ENCODE data around the gene EGLN2.

The EGLN2 gene

DNA sequence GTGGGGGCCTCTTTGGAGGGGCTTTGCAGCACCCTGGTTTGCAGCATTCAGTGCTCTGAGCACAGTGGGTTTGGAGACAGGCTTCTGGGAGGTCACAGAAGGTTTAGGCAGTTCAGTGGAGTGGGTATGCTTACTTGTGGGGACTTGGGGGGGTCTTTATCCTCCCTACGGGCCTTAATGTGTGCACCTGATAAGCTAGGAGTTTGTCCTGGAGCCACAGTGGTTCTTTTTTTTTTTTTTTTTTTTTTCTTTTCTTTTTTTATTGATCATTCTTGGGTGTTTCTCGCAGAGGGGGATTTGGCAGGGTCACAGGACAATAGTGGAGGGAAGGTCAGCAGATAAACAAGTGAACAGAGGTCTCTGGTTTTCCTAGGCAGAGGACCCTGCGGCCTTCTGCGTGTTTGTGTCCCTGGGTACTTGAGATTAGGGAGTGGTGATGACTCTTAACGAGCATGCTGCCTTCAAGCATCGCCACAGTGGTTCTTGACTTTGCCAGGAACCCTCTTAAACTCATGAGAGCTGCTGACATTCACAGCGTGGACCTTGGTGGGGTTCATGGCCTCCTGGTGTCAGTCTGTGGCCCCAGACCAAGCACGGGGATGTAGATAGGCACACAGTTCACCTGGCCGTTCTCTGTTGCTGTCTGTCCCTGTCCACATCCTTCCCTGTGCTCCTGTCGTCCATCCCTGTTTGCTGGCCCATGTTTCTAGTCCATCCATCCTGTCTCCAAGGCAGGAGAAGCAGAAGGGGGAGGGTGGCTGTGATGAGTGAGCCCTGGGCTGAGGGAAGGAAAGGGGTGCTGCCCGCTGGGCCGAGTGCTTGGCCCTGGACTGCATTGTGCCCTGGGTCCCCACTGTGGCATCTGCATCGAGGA is 2.7 kb downstream of the EGLN2 start:
- Histone ChIP-seq H3K4me1 (ENCODE audit: insufficient read depth, poor library complexity, severe bottlenecking) (peaks cover 31% of the 10 kb centered on the region), H3K27me3 (ENCODE audit: insufficient read depth, poor library complexity, severe bottlenecking) (no peaks in the 10 kb centered on the region), H3K4me3 (ENCODE audit: severe bottlenecking) (no peak overlapping the region), H3K36me3 (ENCODE audit: low read depth) (peaks cover 56% of the 10 kb centered on the region), H3K27ac (ENCODE audit: poor library complexity, severe bottlenecking) (peak overlapping the region; percentile 18), H3K9me3 (ENCODE audit: severe bottlenecking) (no peaks in the 10 kb centered on the region)
- DNase-seq (ENCODE audit: low spot score) (no peak), ATAC-seq (ENCODE audit: low read depth) (no peak)
- TF ChIP-seq, protein P1, sequence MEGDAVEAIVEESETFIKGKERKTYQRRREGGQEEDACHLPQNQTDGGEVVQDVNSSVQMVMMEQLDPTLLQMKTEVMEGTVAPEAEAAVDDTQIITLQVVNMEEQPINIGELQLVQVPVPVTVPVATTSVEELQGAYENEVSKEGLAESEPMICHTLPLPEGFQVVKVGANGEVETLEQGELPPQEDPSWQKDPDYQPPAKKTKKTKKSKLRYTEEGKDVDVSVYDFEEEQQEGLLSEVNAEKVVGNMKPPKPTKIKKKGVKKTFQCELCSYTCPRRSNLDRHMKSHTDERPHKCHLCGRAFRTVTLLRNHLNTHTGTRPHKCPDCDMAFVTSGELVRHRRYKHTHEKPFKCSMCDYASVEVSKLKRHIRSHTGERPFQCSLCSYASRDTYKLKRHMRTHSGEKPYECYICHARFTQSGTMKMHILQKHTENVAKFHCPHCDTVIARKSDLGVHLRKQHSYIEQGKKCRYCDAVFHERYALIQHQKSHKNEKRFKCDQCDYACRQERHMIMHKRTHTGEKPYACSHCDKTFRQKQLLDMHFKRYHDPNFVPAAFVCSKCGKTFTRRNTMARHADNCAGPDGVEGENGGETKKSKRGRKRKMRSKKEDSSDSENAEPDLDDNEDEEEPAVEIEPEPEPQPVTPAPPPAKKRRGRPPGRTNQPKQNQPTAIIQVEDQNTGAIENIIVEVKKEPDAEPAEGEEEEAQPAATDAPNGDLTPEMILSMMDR (IDR thresholded peaks at IDR 0.05; ENCODE audit: poor library complexity, severe bottlenecking): no peak

DNA sequence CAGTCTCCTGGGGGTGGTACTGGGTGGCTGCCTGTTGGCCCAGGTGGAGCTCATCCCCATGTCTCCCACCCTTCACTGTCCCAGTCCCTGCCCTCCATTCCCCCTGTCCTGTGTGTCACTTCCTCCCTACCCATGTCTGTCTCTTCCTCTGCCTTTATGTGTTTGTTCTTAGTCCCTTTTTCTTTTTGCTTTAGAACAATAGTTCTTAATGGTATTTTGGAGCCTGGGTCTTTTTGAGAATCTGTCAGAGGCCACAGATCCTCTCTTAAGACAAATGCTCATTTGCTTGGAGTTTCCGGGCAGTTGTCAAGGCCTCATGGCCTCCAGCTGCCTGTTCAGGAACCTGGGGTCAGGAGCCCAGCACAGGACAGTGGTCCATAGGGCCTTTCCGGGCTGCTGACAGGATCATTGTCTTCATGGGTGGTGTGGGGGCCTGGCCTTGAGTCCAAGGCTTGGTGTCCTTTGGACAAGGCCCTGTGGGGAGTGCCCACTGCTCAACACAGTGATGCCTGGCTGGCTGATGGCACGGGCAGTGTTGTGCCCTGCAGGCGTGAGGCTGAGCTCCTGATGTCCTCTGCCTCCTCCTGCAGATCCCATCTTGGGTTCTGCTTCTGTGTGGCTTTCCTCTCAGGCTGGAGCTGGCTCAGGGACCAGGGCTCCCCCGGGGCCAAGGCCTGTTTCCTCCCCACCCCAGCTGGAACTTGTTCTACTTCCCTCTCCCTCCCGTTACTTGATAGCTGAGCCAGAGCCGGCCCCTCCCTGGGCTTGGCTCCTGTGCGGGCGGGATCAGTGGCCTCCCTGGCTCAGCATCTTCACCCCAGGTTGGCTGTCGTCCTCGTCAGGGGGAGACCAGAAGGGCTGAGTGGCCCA is 3.5 kb downstream of the EGLN2 start:
- Histone ChIP-seq H3K4me1 (ENCODE audit: insufficient read depth, poor library complexity, severe bottlenecking) (peaks cover 31% of the 10 kb centered on the region), H3K27ac (ENCODE audit: poor library complexity, severe bottlenecking) (peak overlapping the region; percentile 18), H3K9me3 (ENCODE audit: severe bottlenecking) (no peaks in the 10 kb centered on the region), H3K27me3 (ENCODE audit: insufficient read depth, poor library complexity, severe bottlenecking) (no peaks in the 10 kb centered on the region), H3K36me3 (ENCODE audit: low read depth) (peaks cover 62% of the 10 kb centered on the region), H3K4me3 (ENCODE audit: severe bottlenecking) (no peak overlapping the region)
- DNase-seq (ENCODE audit: low spot score) (no peak), ATAC-seq (ENCODE audit: low read depth) (no peak)
- TF ChIP-seq, protein P1 (IDR thresholded peaks at IDR 0.05; ENCODE audit: poor library complexity, severe bottlenecking): no peak

DNA sequence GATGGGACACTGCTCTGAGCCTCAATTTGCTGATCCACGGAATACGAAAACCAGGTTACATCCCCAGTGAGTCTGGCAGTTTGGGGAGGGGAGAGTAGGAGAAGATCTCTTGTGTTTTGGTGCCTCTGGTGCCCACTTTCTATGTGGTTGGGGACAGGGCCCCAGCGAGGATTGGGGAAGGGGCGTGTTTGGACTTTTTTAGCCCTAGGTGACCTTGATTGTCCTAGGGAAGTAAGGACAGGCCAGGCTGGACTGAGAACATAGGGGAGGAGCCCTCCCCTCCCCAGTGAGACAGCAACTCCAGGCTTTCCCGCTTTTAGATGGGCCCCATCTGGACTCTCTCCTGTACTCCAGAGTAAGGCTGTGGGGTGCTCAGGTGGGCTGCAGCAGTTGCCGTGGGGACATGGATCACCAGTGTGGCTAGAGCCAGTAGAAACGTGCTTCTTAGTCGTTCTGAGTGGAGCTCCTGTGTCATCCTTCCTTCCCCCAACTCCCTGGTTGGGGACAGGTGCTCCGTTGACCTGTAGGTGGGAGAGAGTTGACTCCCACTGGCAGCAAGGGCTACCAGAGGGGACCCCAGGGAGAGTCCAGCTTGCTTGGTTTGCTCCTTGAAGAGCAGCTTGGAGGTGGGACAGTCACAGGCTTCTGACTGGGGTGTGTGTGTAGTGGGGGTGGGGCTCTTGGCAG is 4.3 kb downstream of the EGLN2 start:
- ATAC-seq (ENCODE audit: low read depth): no peak
- DNase-seq (ENCODE audit: low spot score): no peak
- H3K27me3 ChIP-seq (ENCODE audit: insufficient read depth, poor library complexity, severe bottlenecking): no peaks in the 10 kb centered on the region
- H3K36me3 ChIP-seq (ENCODE audit: low read depth): peaks cover 70% of the 10 kb centered on the region
- peak overlapping the region; percentile 18 for H3K27ac ChIP-seq (ENCODE audit: poor library complexity, severe bottlenecking)
- TF ChIP-seq, protein P1 (IDR thresholded peaks at IDR 0.05; ENCODE audit: poor library complexity, severe bottlenecking): no peak
- peaks cover 31% of the 10 kb centered on the region for H3K4me1 ChIP-seq (ENCODE audit: insufficient read depth, poor library complexity, severe bottlenecking)
- no peak overlapping the region for H3K4me3 ChIP-seq (ENCODE audit: severe bottlenecking)
- no peaks in the 10 kb centered on the region for H3K9me3 ChIP-seq (ENCODE audit: severe bottlenecking)

DNA sequence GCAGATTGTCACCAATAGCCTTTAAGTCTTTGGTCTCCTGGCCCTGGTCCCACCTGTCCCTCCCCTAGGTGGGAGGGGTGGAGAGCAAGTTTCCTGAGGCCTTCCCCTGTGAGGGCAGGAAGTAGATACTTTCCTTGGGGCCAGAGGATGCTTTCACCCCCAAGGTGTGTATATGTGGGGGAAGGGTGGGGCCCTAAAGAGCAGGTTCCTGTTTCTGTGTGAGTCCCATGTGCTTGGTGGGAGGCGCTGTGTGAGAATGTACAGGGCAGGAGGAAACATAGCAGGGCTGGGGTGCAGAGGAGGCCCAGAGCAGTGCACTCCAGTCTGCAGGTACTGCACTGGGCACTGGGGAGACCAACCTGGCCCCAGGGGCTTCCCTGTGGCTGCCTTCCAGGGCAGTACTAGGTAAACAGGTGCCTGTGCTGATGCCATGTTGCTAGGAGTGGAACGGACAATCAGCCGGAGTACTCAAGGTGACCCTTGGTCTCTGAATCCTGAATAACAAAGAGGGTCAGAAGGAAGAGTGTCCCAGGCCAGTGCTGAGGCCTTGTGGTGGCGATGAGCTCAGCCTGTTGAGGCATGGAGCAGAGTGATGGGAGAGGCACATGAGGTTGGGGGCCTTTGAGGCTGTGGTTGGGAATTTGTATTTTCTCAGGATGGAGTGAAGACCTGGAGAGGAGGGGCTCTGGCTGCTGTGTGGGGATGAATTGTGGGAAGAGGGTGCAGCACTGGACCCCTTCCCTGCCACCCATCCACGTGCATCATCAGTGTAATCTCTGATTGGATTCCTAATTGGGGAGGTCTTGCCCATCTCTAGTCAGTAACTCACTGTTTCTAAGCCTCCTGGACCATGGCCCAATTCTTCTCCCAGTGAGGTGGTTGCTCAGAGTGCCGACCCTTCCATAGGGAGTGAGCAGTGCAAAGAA is 5.1 kb downstream of the EGLN2 start:
- H3K27me3 ChIP-seq (ENCODE audit: insufficient read depth, poor library complexity, severe bottlenecking): no peaks in the 10 kb centered on the region
- DNase-seq (ENCODE audit: low spot score): no peak
- H3K9me3 ChIP-seq (ENCODE audit: severe bottlenecking): no peaks in the 10 kb centered on the region
- no peak overlapping the region for H3K4me3 ChIP-seq (ENCODE audit: severe bottlenecking)
- peaks cover 31% of the 10 kb centered on the region for H3K4me1 ChIP-seq (ENCODE audit: insufficient read depth, poor library complexity, severe bottlenecking)
- ATAC-seq (ENCODE audit: low read depth): no peak
- H3K36me3 ChIP-seq (ENCODE audit: low read depth): peaks cover 77% of the 10 kb centered on the region
- TF ChIP-seq, protein P1 (IDR thresholded peaks at IDR 0.05; ENCODE audit: poor library complexity, severe bottlenecking): no peak
- H3K27ac ChIP-seq (ENCODE audit: poor library complexity, severe bottlenecking): no peak overlapping the region
